ENCODE measurements around the gene EYS. TPM values are rescaled to one million over a fixed set of nuclear protein-coding genes. Genes with fewer than 3 reads are reported as not detected.

The EYS gene
- total and polyA plus RNA-seq, 8 donors: 0.55 to 0.58 TPM; not detected in 6

DNA sequence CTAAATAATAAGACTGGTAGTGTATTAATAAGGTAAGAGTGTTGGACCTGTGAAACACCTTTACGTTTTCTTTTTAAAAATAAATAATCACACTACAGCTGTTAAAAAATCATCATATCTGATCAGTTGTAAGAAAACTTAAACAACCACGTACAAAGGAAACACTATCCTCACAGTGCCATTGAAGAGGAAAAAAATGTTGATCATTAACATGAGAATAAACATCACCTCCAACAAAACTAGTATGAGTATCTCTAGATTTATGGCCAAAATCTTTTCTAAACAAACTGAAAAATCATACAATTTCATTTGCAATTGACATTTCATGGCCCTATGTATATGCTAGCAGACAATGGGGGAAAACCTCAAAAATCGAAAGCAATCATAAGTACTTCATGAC lies 590 bp downstream of the EYS start:
- intact Hi-C loops (cut with DNase I; ENCODE audit: low total_unique reads): no loop called here
- Histone ChIP-seq H3K4me1 (no peaks in the 10 kb centered on the region), H3K36me3 (no peaks in the 10 kb centered on the region), H3K9me3 (no peaks in the 10 kb centered on the region), H3K27ac (no peak overlapping the region), H3K4me3 (no peak overlapping the region), H3K27me3 (no peaks in the 10 kb centered on the region)
- 33 to 49% (median 43%) methylated on average over 3 of the region's 3 CpGs for WGBS, 5 donors
- TF ChIP-seq POLR2AphosphoS5 (IDR thresholded peaks at IDR 0.05) (no peak), CTCF (IDR thresholded peaks at IDR 0.05) (no peak), POLR2A (IDR thresholded peaks at IDR 0.05) (no peak), EP300 (IDR thresholded peaks at IDR 0.05) (no peak)
- DNase-seq: no peak

- Histone ChIP-seq H3K4me1 (no peaks in the 10 kb centered on the region), H3K27me3 (no peaks in the 10 kb centered on the region), H3K9me3 (no peaks in the 10 kb centered on the region), H3K27ac (no peak overlapping the region), H3K4me3 (no peak overlapping the region), H3K36me3 (no peaks in the 10 kb centered on the region)
- TF ChIP-seq EP300 (IDR thresholded peaks at IDR 0.05) (no peak), CTCF (IDR thresholded peaks at IDR 0.05) (no peak), POLR2AphosphoS5 (IDR thresholded peaks at IDR 0.05) (no peak), POLR2A (IDR thresholded peaks at IDR 0.05) (no peak)
- 78 to 88% (median 81%) methylated on average over 1 of the region's 1 CpG for WGBS, 5 donors
- no peak for DNase-seq
- intact Hi-C loops (cut with DNase I; ENCODE audit: low total_unique reads): no loop called here
These were observed 5.7 kb downstream of the EYS start for GRCh38 chr6:65701325-65701724.

- Histone ChIP-seq H3K36me3 (no peaks in the 10 kb centered on the region), H3K4me1 (no peaks in the 10 kb centered on the region), H3K4me3 (no peak overlapping the region), H3K9me3 (no peaks in the 10 kb centered on the region), H3K27ac (no peak overlapping the region), H3K27me3 (no peaks in the 10 kb centered on the region)
- WGBS, 5 donors: 46 to 71% (median 59%) methylated on average over 4 of the region's 4 CpGs
- intact Hi-C loops (cut with DNase I; ENCODE audit: low total_unique reads): no loop called here
- DNase-seq: no peak
- no peak for TF ChIP-seq POLR2AphosphoS5 (IDR thresholded peaks at IDR 0.05)
- TF ChIP-seq POLR2A (IDR thresholded peaks at IDR 0.05): no peak
- TF ChIP-seq CTCF (IDR thresholded peaks at IDR 0.05): no peak
- no peak for TF ChIP-seq EP300 (IDR thresholded peaks at IDR 0.05)
These were observed 6.5 kb downstream of the EYS start for GRCh38 chr6:65700561-65700960.

DNA sequence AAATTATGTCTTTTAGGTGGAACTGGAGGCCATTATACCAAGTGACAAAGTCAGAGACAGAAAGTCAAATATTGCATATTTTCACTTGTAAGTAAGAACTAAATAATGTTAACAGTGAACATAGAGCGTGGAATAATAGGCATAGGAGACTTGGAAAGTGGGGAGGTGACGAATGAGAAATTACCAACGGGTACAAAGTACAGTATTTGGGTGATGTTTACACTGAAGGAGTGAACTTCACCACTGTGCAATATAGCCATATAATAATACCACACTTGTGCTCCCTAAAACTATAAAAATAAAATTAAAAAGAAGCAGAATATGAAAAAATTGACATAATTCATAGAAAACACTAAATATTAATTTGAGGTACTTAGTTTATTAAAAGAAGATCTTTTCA lies 14.9 kb downstream of the EYS start:
- intact Hi-C loops (cut with DNase I; ENCODE audit: low total_unique reads): no loop called here
- H3K9me3 ChIP-seq: peaks cover 0 to 11% (median 0%) of the 10 kb centered on the region in 4 donors
- no peak overlapping the region for H3K27ac ChIP-seq
- no peak for DNase-seq
- 65 to 76% (median 70%) methylated on average over 3 of the region's 3 CpGs for WGBS, 5 donors
- H3K27me3 ChIP-seq: no peaks in the 10 kb centered on the region
- H3K4me1 ChIP-seq: no peaks in the 10 kb centered on the region
- no peak overlapping the region for H3K4me3 ChIP-seq
- TF ChIP-seq POLR2AphosphoS5 (IDR thresholded peaks at IDR 0.05) (no peak), CTCF (IDR thresholded peaks at IDR 0.05) (no peak), EP300 (IDR thresholded peaks at IDR 0.05) (no peak)
- no peaks in the 10 kb centered on the region for H3K36me3 ChIP-seq

All from stomach (tissue), 9 donors.